Ascending aorta (tissue), 2 donors: ENCODE data around the gene MYZAP. TPM values are rescaled to one million over a fixed set of nuclear protein-coding genes. Genes with fewer than 3 reads are reported as not detected.
A peak's percentile ranks its signal among the peaks of the same experiment; 100 is the strongest.

Source experiments
- DNase-seq, 2 donors: peaks; one replicate each; pipeline ENCODE4 v3.0.0-alpha.2; 2019; ENCODE audit warnings: low spot score in 2 of 2
- H3K27ac ChIP-seq, 2 donors: fragments of 200-600 bp; sonication (generic); one replicate each; pipeline ENCODE4 v1.5.1; 2016 to 2017; ENCODE audit warnings: mild to moderate bottlenecking in 1 of 2
- H3K27me3 ChIP-seq: fragments of 200-600 bp; sonication (generic); one replicate; pipeline ENCODE4 v1.5.1; 2017
- H3K36me3 ChIP-seq, 2 donors: fragments of 200-600 bp; sonication (generic); one replicate each; pipeline ENCODE4 v1.5.1; 2016
- H3K4me1 ChIP-seq, 2 donors: fragments of 200-600 bp; sonication (generic); one replicate each; pipeline ENCODE4 v1.5.1; 2016 to 2017; ENCODE audit warnings: mild to moderate bottlenecking in 1 of 2
- H3K4me3 ChIP-seq, 2 donors: fragments of 200-600 bp; sonication (generic); one replicate each; pipeline ENCODE4 v1.5.1; 2016 to 2017; ENCODE audit warnings: mild to moderate bottlenecking in 1 of 2
- H3K9me3 ChIP-seq, 2 donors: fragments of 200-600 bp; sonication (generic); one replicate each; pipeline ENCODE4 v1.5.1; 2016
- intact Hi-C: fragments of 100-400 bp; cut with DNase I; formaldehyde crosslinking; loops from one replicate; pipeline ENCODE4 v1.15.1; 2023
- total RNA-seq: library from RNA; depleted of rRNA; stranded (reverse); fragments of >200 nt; gene quantifications from one replicate; pipeline ENCODE4 v1.1.0, GENCODE V29; 2016
- TF ChIP-seq, protein P1 (sequence below), 3 experiments: fragments of 200-600 bp in 2 of 3; fragments of 450-650 bp in 1 of 3; sonication (generic) in 2 of 3; IDR thresholded peaks; one replicate each; pipeline ENCODE4 v1.5.1; 2016 to 2019; ENCODE audit warnings: antibody characterized with exemption in 3 of 3, mild to moderate bottlenecking in 1 of 3, moderate library complexity in 1 of 3

MYZAP gene
- total RNA-seq, 1 donor from 2014 or later, result 7.6 TPM

DNA sequence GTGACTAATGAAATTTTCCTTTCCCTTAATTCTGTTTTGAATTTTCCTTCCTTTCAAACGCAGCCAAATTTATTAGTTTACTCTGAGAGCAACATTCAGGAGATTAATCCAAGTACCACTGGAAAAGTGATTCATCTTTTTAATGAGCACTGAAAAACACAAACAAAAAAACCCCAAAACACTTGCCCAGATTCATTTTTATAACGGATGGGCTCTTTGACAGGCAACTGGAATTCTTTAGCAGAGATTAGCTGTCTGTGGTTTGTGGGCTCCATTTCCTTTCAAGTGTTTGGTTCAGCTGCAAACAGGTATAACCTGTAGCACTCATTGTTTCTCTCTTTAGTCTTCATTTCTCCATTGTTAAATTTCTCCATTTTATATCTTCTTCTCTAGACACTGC, 111.7 kb downstream of the MYZAP start:
- intact Hi-C loops, result loop anchor here (10.0 kb wide), 1 partner anchor 1041 kb away; the partner anchor contains the start of gene ADAM10
- Histone ChIP-seq H3K27ac (peak overlapping the region; percentile 41 to 60), H3K4me3 (no peak overlapping the region), H3K9me3 (no peaks in the 10 kb centered on the region), H3K36me3 (no peaks in the 10 kb centered on the region), H3K27me3 (no peaks in the 10 kb centered on the region), H3K4me1 (peaks cover 0 to 8% of the 10 kb centered on the region in 2 donors)
- TF ChIP-seq, protein P1, sequence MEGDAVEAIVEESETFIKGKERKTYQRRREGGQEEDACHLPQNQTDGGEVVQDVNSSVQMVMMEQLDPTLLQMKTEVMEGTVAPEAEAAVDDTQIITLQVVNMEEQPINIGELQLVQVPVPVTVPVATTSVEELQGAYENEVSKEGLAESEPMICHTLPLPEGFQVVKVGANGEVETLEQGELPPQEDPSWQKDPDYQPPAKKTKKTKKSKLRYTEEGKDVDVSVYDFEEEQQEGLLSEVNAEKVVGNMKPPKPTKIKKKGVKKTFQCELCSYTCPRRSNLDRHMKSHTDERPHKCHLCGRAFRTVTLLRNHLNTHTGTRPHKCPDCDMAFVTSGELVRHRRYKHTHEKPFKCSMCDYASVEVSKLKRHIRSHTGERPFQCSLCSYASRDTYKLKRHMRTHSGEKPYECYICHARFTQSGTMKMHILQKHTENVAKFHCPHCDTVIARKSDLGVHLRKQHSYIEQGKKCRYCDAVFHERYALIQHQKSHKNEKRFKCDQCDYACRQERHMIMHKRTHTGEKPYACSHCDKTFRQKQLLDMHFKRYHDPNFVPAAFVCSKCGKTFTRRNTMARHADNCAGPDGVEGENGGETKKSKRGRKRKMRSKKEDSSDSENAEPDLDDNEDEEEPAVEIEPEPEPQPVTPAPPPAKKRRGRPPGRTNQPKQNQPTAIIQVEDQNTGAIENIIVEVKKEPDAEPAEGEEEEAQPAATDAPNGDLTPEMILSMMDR (IDR thresholded peaks at IDR 0.05), result no peak
- DNase-seq, result no peak

DNA sequence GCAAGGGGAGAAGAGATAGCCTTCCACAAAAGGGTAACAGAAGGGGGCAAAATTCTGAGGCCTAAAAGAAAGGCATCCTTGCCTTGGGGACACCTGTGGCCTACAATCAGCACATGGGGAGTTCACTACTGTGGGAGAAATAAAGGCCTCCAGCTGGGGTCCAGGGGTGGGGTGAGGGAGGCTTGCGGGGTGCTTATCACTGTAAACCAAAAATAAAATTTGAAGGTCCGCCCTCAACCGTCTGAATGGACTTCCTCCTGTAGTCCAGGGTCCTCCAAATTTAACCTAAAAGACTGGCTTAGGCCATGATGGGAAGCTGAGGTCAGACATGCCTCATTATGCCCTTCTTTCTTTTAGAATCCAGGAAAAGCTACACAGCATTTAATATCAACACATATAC, 112.7 kb downstream of the MYZAP start:
- no peak for DNase-seq
- Histone ChIP-seq H3K9me3 (no peaks in the 10 kb centered on the region), H3K27ac (peak overlapping the region; percentile 41 to 60), H3K27me3 (no peaks in the 10 kb centered on the region), H3K36me3 (peaks cover 5% of the 10 kb centered on the region in 2 donors), H3K4me3 (no peak overlapping the region), H3K4me1 (peaks cover 0 to 14% of the 10 kb centered on the region in 2 donors)
- intact Hi-C loops, result loop anchor here (10.0 kb wide), 1 partner anchor 1040 kb away; the partner anchor contains the start of gene ADAM10
- TF ChIP-seq, protein P1 (IDR thresholded peaks at IDR 0.05), result no peak

DNA sequence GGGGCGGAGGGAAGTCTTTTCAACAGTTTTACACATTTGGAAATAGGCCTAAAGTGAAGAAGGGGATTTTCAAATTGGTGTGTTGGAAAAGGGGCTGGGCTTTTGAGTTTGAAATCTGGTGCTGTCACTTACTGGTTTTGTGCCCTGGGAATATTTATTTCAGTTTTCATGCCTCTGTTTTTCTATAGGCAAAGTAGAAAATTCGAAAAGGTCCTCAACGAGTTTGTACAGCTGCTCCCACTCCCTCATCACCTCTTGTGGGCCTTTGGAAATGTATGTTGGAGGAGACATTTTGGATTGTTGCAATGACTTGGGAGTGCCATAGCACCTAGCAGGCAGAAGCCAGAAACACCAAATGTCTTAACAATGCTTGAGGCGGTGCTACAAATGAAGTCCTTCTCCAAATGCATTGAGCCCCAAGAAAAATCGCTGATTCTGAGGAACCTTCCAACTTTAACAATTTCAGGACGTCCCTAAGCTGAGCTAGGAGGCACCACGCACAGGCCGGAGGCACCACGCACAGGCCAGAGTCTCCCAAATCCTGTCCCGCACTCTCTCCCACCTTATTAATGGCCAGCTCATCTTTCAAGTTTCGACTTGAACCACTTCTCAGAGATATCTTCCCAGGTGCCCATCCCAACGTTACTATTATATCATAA, 114.2 kb downstream of the MYZAP start:
- intact Hi-C loops, result loop anchor here (1.0 to 10.0 kb wide), 3 partner anchors 9 to 1039 kb away; partner anchors contain the start of gene ADAM10
- Histone ChIP-seq H3K27me3 (no peaks in the 10 kb centered on the region), H3K4me1 (peaks cover 0 to 26% of the 10 kb centered on the region in 2 donors), H3K36me3 (peaks cover 17 to 18% of the 10 kb centered on the region in 2 donors), H3K9me3 (no peaks in the 10 kb centered on the region), H3K27ac (peak overlapping the region; percentile 96 to 97), H3K4me3 (peak overlapping the region; percentile 77 to 87)
- DNase-seq, result no peak
- TF ChIP-seq, protein P1 (IDR thresholded peaks at IDR 0.05), result no peak

DNA sequence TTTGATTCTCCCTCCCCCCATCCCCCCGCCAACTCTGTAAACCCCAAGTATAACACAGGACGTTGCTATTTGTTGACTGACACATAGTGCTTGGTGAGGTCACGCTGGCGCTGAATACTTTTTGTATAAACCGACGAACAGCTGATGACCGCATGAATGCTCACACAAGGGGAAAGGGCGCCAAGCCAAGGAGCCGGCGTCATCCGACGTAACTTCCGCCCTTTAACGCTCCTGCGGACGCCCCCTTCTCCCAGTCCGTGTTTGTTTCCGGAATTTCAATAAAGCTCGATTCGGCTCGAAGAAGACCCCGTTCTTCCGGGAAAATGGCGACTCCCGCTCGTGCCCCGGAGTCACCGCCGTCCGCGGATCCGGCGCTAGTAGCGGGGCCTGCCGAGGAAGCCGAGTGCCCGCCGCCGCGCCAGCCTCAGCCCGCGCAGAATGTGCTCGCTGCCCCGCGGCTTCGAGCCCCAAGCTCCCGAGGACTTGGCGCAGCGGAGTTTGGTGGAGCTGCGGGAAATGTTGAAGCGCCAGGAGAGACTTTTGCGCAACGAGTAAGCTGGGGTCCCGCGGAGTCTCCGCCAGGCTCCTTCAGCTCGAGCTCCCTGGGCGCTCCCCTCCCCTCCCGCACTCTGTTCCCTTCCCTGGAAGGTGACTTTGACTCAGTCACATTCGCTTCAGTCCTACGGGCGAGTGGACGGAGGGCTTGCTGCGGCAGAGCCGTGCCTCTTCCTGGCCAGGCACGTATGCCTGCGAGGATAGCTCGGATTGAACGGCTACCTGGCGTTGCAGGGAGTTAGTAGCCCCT, 114.9 kb downstream of the MYZAP start, which contains the start of gene POLR2M:
Gene POLR2M (plus strand): TSS at position 310 of the 805 bp plus-strand sequence. CDS start 129 bp downstream, at position 439.
- intact Hi-C loops, result loop anchor here (1.0 to 10.0 kb wide), 3 partner anchors 9 to 1038 kb away; partner anchors contain the start of gene ADAM10

DNA sequence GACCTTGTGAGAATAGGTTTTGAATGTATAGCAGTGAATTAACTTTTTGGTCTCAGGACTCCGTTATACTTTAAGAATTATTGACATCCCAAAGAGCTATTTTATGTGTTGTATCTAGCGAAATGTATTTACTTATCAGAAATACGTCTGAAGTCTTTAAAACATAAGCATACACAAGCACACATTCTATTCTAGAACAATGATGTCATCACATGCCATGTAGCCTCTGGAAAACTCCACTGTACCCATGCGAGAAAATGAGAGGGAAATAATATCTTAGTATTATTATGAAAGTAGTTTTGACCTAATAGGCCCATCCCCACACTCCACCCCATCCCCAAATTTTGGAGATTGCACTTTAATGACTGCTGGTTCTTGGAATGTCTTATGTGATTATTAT, 116.3 kb downstream of the MYZAP start:
- intact Hi-C loops, result loop anchor here (10.0 kb wide), 1 partner anchor 1037 kb away; the partner anchor contains the start of gene ADAM10
- Histone ChIP-seq H3K4me3 (peak overlapping the region; percentile 77 to 87), H3K4me1 (peaks cover 0 to 28% of the 10 kb centered on the region in 2 donors), H3K27ac (peak overlapping the region; percentile 96 to 97), H3K9me3 (no peaks in the 10 kb centered on the region), H3K27me3 (no peaks in the 10 kb centered on the region), H3K36me3 (peaks cover 38 to 39% of the 10 kb centered on the region in 2 donors)
- TF ChIP-seq, protein P1 (IDR thresholded peaks at IDR 0.05), result no peak
- DNase-seq, result no peak

More for the DNA sequence above, 114.9 kb downstream of the MYZAP start, which contains the start of gene POLR2M:
- Histone ChIP-seq H3K4me1 (peaks cover 0 to 26% of the 10 kb centered on the region in 2 donors), H3K27ac (peak within 1 kb of the TSS; percentile 96 to 97), H3K4me3 (peak within 1 kb of the TSS; percentile 77 to 87), H3K27me3 (no peaks in the 10 kb centered on the region), H3K9me3 (no peaks in the 10 kb centered on the region), H3K36me3 (peaks cover 25% of the 10 kb centered on the region in 2 donors)
- TF ChIP-seq, protein P1 (IDR thresholded peaks at IDR 0.05), result no peak
- peak; percentile 89 to 99 for DNase-seq
